Bronchial epithelial cell (primary cell): ENCODE results near the gene SP110. TPM values are rescaled to one million over a fixed set of nuclear protein-coding genes. Genes with fewer than 3 reads are reported as not detected.
A peak's percentile ranks its signal among the peaks of the same experiment; 100 is the strongest.

ENCODE experiments used
- DNase-seq: peaks from one replicate; pipeline ENCODE4 v3.0.0-alpha.2; 2010; ENCODE audit warnings: low read depth
- FAIRE-seq: peaks from 2 replicates; lab custom pipeline; 2011; peaks lifted over from hg19 to GRCh38; lab: Jason Lieb, UNC
- H3K27me3 ChIP-seq: 2 replicates; pipeline ENCODE4 v1.5.1; 2011; ENCODE audit warnings: low read length; ENCODE audit not compliant: control insufficient read depth, insufficient read depth
- H3K36me3 ChIP-seq: 2 replicates; pipeline ENCODE4 v1.5.1; 2011; ENCODE audit warnings: low read length; ENCODE audit not compliant: control insufficient read depth, insufficient read depth
- H3K4me3 ChIP-seq: 2 replicates; pipeline ENCODE4 v1.5.1; 2011; ENCODE audit warnings: mild to moderate bottlenecking, low read depth, low read length, control low read depth
- CTCF ChIP-seq: IDR thresholded peaks from 2 replicates; pipeline ENCODE4 v1.5.1; 2011; ENCODE audit warnings: mild to moderate bottlenecking, moderate library complexity, low read length, control low read depth, inconsistent platforms; ENCODE audit not compliant: insufficient read depth, severe bottlenecking
- total RNA-seq: library from RNA; depleted of rRNA; stranded (reverse); fragments of >200 nt; gene quantifications from 2 replicates; pipeline ENCODE4 v1.2.1, GENCODE V29; 2014

SP110 gene
- total RNA-seq, 1 donor from 2014 or later, result 0.53 TPM

GRCh38 chr2:230156782-230157699, 62.7 kb downstream of the SP110 start:
- Histone ChIP-seq H3K4me3 (no peak overlapping the region), H3K36me3 (no peaks in the 10 kb centered on the region), H3K27me3 (no peaks in the 10 kb centered on the region)
- no peak for TF ChIP-seq CTCF
- FAIRE-seq, result peak; percentile 73
- no peak for DNase-seq

GRCh38 chr2:230155359-230155758, 64.4 kb downstream of the SP110 start:
- no peak for TF ChIP-seq CTCF
- no peak for FAIRE-seq
- no peak for DNase-seq

GRCh38 chr2:230153390-230153976, 66.3 kb downstream of the SP110 start:
- FAIRE-seq, result no peak
- H3K27me3 ChIP-seq, result no peaks in the 10 kb centered on the region
- no peak for TF ChIP-seq CTCF

More at GRCh38 chr2:230155359-230155758, 64.4 kb downstream of the SP110 start:
- no peaks in the 10 kb centered on the region for H3K27me3 ChIP-seq
- H3K4me3 ChIP-seq, result no peak overlapping the region
- H3K36me3 ChIP-seq, result no peaks in the 10 kb centered on the region

DNA sequence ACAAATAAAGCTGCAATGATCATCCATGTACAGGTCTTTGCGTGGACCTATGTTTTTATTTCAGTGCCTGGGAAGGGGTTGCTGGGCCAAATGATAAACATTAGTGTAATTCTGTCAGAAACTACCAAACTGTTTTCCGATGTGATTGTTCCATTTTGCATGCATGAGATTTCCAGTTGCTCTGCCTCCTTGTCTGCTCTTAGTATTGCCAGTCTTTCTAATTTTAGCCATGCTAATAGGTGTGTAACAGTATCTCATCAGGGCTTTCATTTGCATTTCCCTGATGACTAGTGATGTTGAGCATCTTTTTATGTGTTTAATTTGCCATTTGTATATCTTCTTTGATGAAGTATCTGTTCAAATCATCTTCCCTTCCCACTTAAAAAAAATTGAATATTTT, 67.5 kb downstream of the SP110 start:
- FAIRE-seq (no peak), DNase-seq (no peak)
- TF ChIP-seq CTCF, result no peak
- no peaks in the 10 kb centered on the region for H3K36me3 ChIP-seq
- H3K4me3 ChIP-seq, result no peak overlapping the region
- H3K27me3 ChIP-seq, result no peaks in the 10 kb centered on the region

More at GRCh38 chr2:230153390-230153976, 66.3 kb downstream of the SP110 start:
- Histone ChIP-seq H3K36me3 (no peaks in the 10 kb centered on the region), H3K4me3 (no peak overlapping the region)
- DNase-seq, result no peak

DNA sequence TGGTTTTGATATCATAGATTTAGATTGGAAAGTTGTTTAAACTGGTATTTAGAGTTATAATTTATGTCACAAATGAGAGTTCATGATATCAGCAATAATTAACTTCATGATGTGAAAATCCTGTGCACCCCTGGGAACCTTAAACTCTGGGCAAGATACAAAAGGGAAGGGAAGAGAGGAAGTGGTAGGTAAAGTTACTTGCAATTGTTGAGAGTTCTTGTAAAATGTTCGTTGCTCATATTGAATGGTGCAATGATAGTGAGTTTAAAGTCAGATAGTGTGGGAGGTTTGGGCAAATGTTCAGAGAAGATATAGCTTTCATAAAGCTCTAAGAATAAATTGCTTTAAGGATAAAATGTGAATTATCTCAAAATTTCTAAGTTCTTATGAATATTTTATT, 75.4 kb downstream of the SP110 start:
- DNase-seq, result no peak
- FAIRE-seq, result no peak
- no peaks in the 10 kb centered on the region for H3K27me3 ChIP-seq
- no peak for TF ChIP-seq CTCF
- H3K36me3 ChIP-seq, result no peaks in the 10 kb centered on the region
- H3K4me3 ChIP-seq, result no peak overlapping the region
